Activated CD4-positive, alpha-beta T cell treated with anti-CD3 and anti-CD28 coated beads, Interleukin-10, Interleukin-2, amounts not matched to agents 100 ng/mL and 50 ng/mL, durations not matched to agents 16 hours and 8 hours (primary cell): Measurements from ENCODE around the gene UST.

Source experiments
- DNase-seq: peaks from one replicate; pipeline ENCODE4 v3.0.0-alpha.2; 2020

Gene UST

GRCh38 chr6:149015535-149016525 is 269.0 kb downstream of the UST start:
- DNase-seq, result no peak

- DNase-seq, result no peak
Measured at GRCh38 chr6:149016716-149017115, 269.9 kb downstream of the UST start.

GRCh38 chr6:149020319-149020718 is 273.5 kb downstream of the UST start:
- DNase-seq, result no peak

GRCh38 chr6:149024361-149024760 is 277.5 kb downstream of the UST start:
- DNase-seq, result no peak

GRCh38 chr6:149025061-149025460 is 278.2 kb downstream of the UST start:
- DNase-seq, result no peak

GRCh38 chr6:149026530-149026942 is 279.7 kb downstream of the UST start:
- DNase-seq, result peak; percentile 57

- no peak for DNase-seq
Measured at GRCh38 chr6:149027484-149027883, 280.7 kb downstream of the UST start.

- DNase-seq, result peak; percentile 91
Measured at GRCh38 chr6:149028767-149029405, 282.1 kb downstream of the UST start.

- DNase-seq, result no peak
Measured at GRCh38 chr6:149031201-149031858, 284.5 kb downstream of the UST start.

GRCh38 chr6:149031859-149032598 is 285.2 kb downstream of the UST start:
- peak; percentile 91 for DNase-seq

- DNase-seq, result peak; percentile 95
Measured at GRCh38 chr6:149032599-149033405, 286.0 kb downstream of the UST start.

GRCh38 chr6:149033454-149033853 is 286.6 kb downstream of the UST start:
- peak; percentile 81 for DNase-seq

- no peak for DNase-seq
Measured at GRCh38 chr6:149035766-149036165, 288.9 kb downstream of the UST start.

- DNase-seq, result no peak
Measured at GRCh38 chr6:149037051-149037671, 290.3 kb downstream of the UST start.

GRCh38 chr6:149039025-149039424 is 292.2 kb downstream of the UST start:
- DNase-seq, result peak; percentile 57

- DNase-seq, result no peak
Measured at GRCh38 chr6:149041953-149042352, 295.1 kb downstream of the UST start.

GRCh38 chr6:149043476-149044130 is 296.8 kb downstream of the UST start:
- peak; percentile 39 for DNase-seq

GRCh38 chr6:149044528-149044927 is 297.7 kb downstream of the UST start:
- no peak for DNase-seq

GRCh38 chr6:149045404-149045803 is 298.6 kb downstream of the UST start:
- peak; percentile 72 for DNase-seq

- no peak for DNase-seq
Measured at GRCh38 chr6:149046164-149046821, 299.5 kb downstream of the UST start.
